Muscle of leg (tissue), 11 donors: Measurements from ENCODE around the gene PBX1. TPM values are rescaled to one million over a fixed set of nuclear protein-coding genes. Genes with fewer than 3 reads are reported as not detected.

Experiments
- DNase-seq: peaks from one replicate; pipeline ENCODE4 v3.0.0; 2013
- H3K27ac ChIP-seq: one replicate; pipeline ENCODE4 v1.5.1; 2013; ENCODE audit warnings: mild to moderate bottlenecking, low read length, control low read depth
- H3K27me3 ChIP-seq: one replicate; pipeline ENCODE4 v1.6.1; 2013; ENCODE audit warnings: low read length; ENCODE audit not compliant: control insufficient read depth, insufficient read depth
- H3K36me3 ChIP-seq: one replicate; pipeline ENCODE4 v1.6.1; 2013; ENCODE audit warnings: low read length; ENCODE audit not compliant: control insufficient read depth, insufficient read depth
- H3K4me1 ChIP-seq: one replicate; pipeline ENCODE4 v1.6.1; 2013; ENCODE audit warnings: low read length; ENCODE audit not compliant: control insufficient read depth, insufficient read depth
- H3K4me3 ChIP-seq: one replicate; pipeline ENCODE4 v1.5.1; 2013; ENCODE audit warnings: low read length, control low read depth
- H3K9me3 ChIP-seq: replicated peaks from 2 replicates; pipeline ENCODE4 v1.6.1; 2013; ENCODE audit warnings: low read depth, low read length; ENCODE audit not compliant: control insufficient read depth
- WGBS: methylation state at CpG from one replicate; pipeline ENCODE4 v1.1.5; 2013; ENCODE audit warnings: missing lambda C conversion rate; ENCODE audit not compliant: insufficient coverage; 5-methylcytosine and 5-hydroxymethylcytosine counted together
- polyA plus RNA-seq, 8 donors: library from polyadenylated mRNA; unstranded; fragments of 120-200 nt; gene quantifications; one replicate each; pipeline versions ENCODE4 v1.2.1 to v1.2.3, GENCODE V29; 2013; ENCODE audit warnings: inconsistent platforms in 1 of 8, low replicate concordance in 1 of 8; ENCODE audit not compliant: insufficient read length in 8 of 8, insufficient read depth in 1 of 8
- total RNA-seq: library from RNA; stranded (reverse); fragments of 120-200 nt; gene quantifications from one replicate; pipeline ENCODE4 v1.2.4, GENCODE V29; 2013

The PBX1 gene
- total and polyA plus RNA-seq, 9 donors = 42.6 to 66.9 (median 53.2) TPM

- peaks cover 32% of the 10 kb centered on the region for H3K4me1 ChIP-seq
- H3K9me3 ChIP-seq = no peaks in the 10 kb centered on the region
- H3K27me3 ChIP-seq = no peaks in the 10 kb centered on the region
- no peak overlapping the region for H3K4me3 ChIP-seq
- no CpG with 5 or more reads among the region's 1 CpG for WGBS
- no peak overlapping the region for H3K27ac ChIP-seq
- DNase-seq = no peak
- no peaks in the 10 kb centered on the region for H3K36me3 ChIP-seq
These were observed 223.0 kb downstream of the PBX1 start for GRCh38 chr1:164781972-164782371.

DNA sequence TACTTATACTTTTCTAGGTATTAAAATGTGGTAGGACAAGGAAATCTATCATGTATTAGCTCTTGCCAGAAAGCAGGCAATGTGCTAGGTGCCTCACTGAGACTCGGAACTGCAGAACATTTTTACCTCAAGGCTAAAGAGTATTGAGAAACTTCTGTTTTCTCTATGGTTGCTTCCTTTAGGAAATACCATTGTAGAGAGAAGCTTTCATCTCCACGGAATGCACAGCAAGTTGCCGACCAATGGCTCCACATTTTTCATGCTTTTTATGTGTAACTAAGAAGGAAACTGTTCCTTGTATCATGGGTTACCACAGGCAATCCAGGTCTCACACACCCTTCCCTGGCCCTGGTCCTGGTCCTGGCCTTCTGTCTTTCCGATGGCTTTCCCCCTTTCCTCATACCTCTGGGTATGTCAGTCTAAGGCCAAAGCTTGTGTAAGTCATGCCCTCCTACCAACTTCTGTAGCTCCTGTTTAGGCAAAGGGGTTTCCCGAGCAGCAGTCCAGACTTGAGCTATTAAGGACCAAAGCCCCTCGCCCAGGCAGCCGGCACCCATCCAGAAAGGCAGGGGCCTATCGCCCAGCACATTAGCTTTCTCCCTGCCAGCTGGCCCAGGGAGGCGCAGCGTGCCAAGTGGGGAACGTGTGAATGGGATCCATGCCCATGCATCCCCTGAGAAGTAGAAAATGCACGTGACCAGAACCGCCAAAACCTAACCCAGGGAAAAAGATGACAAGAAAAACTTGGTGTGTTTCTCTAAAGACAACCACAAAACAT is 225.0 kb downstream of the PBX1 start:
- Histone ChIP-seq H3K9me3 (no peaks in the 10 kb centered on the region), H3K4me1 (peaks cover 32% of the 10 kb centered on the region), H3K4me3 (no peak overlapping the region), H3K36me3 (no peaks in the 10 kb centered on the region), H3K27me3 (no peaks in the 10 kb centered on the region), H3K27ac (no peak overlapping the region)
- DNase-seq = no peak
- WGBS = 75% methylated on average over 3 of the region's 13 CpGs

DNA sequence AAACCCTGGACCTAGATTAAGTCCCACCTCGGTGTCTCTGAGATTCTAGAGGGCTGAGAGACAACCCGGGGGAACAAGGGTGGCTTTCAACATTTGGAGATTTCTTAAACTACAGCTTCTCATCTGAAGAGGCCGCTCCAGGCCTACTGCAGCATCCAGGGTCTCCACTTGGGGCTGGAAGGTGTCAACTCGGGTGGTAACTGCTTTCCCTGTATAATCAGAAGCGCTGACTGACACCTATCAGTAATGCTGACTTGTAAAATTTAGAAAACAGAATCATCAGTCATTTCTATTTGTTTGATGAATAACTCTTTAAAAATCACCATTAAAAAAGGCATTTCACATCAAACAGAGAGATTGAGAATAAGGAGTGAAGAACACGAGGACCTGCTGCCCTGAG is 226.0 kb downstream of the PBX1 start:
- peaks cover 27% of the 10 kb centered on the region for H3K4me1 ChIP-seq
- DNase-seq = no peak
- H3K36me3 ChIP-seq = no peaks in the 10 kb centered on the region
- H3K27me3 ChIP-seq = no peaks in the 10 kb centered on the region
- no peak overlapping the region for H3K27ac ChIP-seq
- H3K9me3 ChIP-seq = no peaks in the 10 kb centered on the region
- 100% methylated on average over 3 of the region's 6 CpGs for WGBS
- no peak overlapping the region for H3K4me3 ChIP-seq

DNA sequence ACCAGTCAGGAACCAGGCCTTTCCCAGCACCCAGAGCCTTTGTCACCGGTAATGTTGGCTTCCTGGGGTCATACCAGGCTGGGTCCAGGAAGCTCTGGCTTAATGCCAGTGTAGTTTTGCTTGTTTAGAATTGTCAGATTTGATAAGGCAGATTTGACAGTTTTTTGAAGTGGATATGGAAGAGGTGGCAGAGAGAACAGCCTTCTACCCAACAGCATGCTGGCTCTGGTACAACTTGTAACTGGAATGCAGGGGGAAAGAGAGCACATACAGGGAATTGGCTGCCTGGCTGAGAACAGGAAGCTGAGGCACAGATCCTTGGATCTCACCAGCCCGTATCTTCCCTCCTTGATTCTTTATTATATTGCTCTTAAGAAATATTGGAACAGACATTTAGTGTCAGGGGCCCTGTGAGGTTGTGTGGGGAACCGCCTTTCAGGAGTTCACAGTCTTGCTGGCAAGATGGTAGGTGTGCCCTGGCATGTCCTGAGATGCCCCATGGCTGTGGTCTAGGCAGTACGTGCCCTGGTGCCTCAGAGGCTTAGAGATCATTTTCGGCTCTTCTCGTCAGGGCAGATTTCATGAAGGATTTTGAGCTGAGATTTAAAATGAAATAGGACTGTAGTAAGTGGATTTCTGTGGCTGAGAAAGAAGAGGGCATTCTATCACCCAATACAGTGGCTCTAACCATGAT is 227.0 kb downstream of the PBX1 start:
- WGBS = 83% methylated on average over 2 of the region's 6 CpGs
- Histone ChIP-seq H3K4me1 (peaks cover 18% of the 10 kb centered on the region), H3K9me3 (no peaks in the 10 kb centered on the region), H3K27ac (no peak overlapping the region), H3K4me3 (no peak overlapping the region), H3K36me3 (no peaks in the 10 kb centered on the region), H3K27me3 (no peaks in the 10 kb centered on the region)
- peak; percentile 32 for DNase-seq

- Histone ChIP-seq H3K27ac (no peak overlapping the region), H3K36me3 (no peaks in the 10 kb centered on the region), H3K9me3 (no peaks in the 10 kb centered on the region), H3K4me3 (no peak overlapping the region), H3K27me3 (no peaks in the 10 kb centered on the region), H3K4me1 (peaks cover 16% of the 10 kb centered on the region)
- WGBS = 68% methylated on average over 2 of the region's 10 CpGs
- peak; percentile 87 for DNase-seq
These were observed 228.2 kb downstream of the PBX1 start for GRCh38 chr1:164786980-164787833.

GRCh38 chr1:164787834-164788231 is 228.8 kb downstream of the PBX1 start:
- 55% methylated on average over 2 of the region's 8 CpGs for WGBS
- Histone ChIP-seq H3K4me1 (peaks cover 16% of the 10 kb centered on the region), H3K9me3 (no peaks in the 10 kb centered on the region), H3K36me3 (peaks cover 5% of the 10 kb centered on the region), H3K4me3 (no peak overlapping the region), H3K27ac (no peak overlapping the region), H3K27me3 (no peaks in the 10 kb centered on the region)
- DNase-seq = no peak

DNA sequence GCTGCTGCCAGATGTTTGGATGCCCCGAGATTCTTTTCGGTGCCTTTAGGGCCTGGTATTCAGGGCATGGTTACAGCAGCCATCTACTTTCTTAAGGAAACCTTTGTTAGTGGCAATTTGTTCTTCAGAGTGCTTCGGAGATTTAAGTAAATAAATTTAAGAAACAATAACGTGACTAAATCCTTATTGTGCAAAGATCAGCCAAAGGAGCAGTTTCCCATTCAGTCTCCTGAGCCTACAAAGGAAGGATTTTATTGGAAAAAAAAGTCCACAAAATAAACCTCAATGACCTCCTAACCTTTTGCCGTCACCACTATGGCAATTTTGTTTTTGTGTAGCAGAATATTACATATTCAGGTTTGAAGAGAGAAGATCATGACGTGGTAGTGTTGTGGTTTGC is 231.1 kb downstream of the PBX1 start:
- Histone ChIP-seq H3K27me3 (no peaks in the 10 kb centered on the region), H3K4me3 (no peak overlapping the region), H3K36me3 (peaks cover 8% of the 10 kb centered on the region), H3K27ac (no peak overlapping the region), H3K4me1 (peaks cover 10% of the 10 kb centered on the region), H3K9me3 (no peaks in the 10 kb centered on the region)
- DNase-seq = no peak
- WGBS = 93% methylated on average over 2 of the region's 6 CpGs

- Histone ChIP-seq H3K4me3 (no peak overlapping the region), H3K27me3 (no peaks in the 10 kb centered on the region), H3K9me3 (no peaks in the 10 kb centered on the region), H3K4me1 (peaks cover 3% of the 10 kb centered on the region), H3K36me3 (peaks cover 8% of the 10 kb centered on the region), H3K27ac (no peak overlapping the region)
- 92% methylated on average over 20 of the region's 21 CpGs for WGBS
- no peak for DNase-seq
These were observed 233.5 kb downstream of the PBX1 start for GRCh38 chr1:164792410-164793004.

GRCh38 chr1:164794356-164794755 is 235.4 kb downstream of the PBX1 start:
- H3K4me1 ChIP-seq = peaks cover 3% of the 10 kb centered on the region
- WGBS = no CpG with 5 or more reads among the region's 2 CpGs
- peak; percentile 33 for DNase-seq
- no peaks in the 10 kb centered on the region for H3K27me3 ChIP-seq
- no peaks in the 10 kb centered on the region for H3K9me3 ChIP-seq
- H3K36me3 ChIP-seq = peaks cover 12% of the 10 kb centered on the region
- no peak overlapping the region for H3K27ac ChIP-seq
- H3K4me3 ChIP-seq = no peak overlapping the region
